ENCODE results near the gene RRAS.
"Not testable (repeated sequence)": the region's sequence is repeated elsewhere in the genome, so short reads cannot be mapped to it uniquely, and the experiment has no call there.

Gene RRAS

GRCh38 chr19:49624967-49625910 is 14.7 kb downstream of the RRAS start:
- no peaks in the 10 kb centered on the region for H3K27me3 ChIP-seq (ENCODE audit: control insufficient read depth, insufficient read depth, low read length)
- no peaks in the 10 kb centered on the region for H3K36me3 ChIP-seq (ENCODE audit: control insufficient read depth, insufficient read depth, low read length)
- H3K9me3 ChIP-seq (ENCODE audit: control insufficient read depth, low read length), result no peaks in the 10 kb centered on the region
- no peak overlapping the region for H3K4me3 ChIP-seq (ENCODE audit: low read depth, low read length)
- H3K9ac ChIP-seq, result no peak overlapping the region
- H3K27ac ChIP-seq, result no peak overlapping the region
- H3K79me2 ChIP-seq, result peaks cover 9% of the 10 kb centered on the region
- no peak overlapping the region for H2AFZ ChIP-seq
- no peak overlapping the region for H3K4me2 ChIP-seq (ENCODE audit: low read length)
- no peaks in the 10 kb centered on the region for H3K4me1 ChIP-seq
- TF ChIP-seq CTCF (IDR thresholded peaks at IDR 0.05), result no peak

GRCh38 chr19:49617860-49618259 is 22.1 kb downstream of the RRAS start:
- H2AFZ ChIP-seq; H3K4me2 ChIP-seq (ENCODE audit: low read length); H3K9me3 ChIP-seq (ENCODE audit: control insufficient read depth, low read length); H3K9ac ChIP-seq; H3K27me3 ChIP-seq (ENCODE audit: control insufficient read depth, insufficient read depth, low read length); H3K36me3 ChIP-seq (ENCODE audit: control insufficient read depth, insufficient read depth, low read length); H3K27ac ChIP-seq; H3K4me1 ChIP-seq; H3K4me3 ChIP-seq (ENCODE audit: low read depth, low read length): not testable (repeated sequence)
- H3K79me2 ChIP-seq, result peaks cover 37% of the 10 kb centered on the region

GRCh38 chr19:49616945-49617344 is 23.0 kb downstream of the RRAS start:
- peaks cover 44% of the 10 kb centered on the region for H3K79me2 ChIP-seq
- H3K4me3 ChIP-seq (ENCODE audit: low read depth, low read length), result no peak overlapping the region
- no peaks in the 10 kb centered on the region for H3K27me3 ChIP-seq (ENCODE audit: control insufficient read depth, insufficient read depth, low read length)
- no peak overlapping the region for H2AFZ ChIP-seq
- H3K9me3 ChIP-seq (ENCODE audit: control insufficient read depth, low read length), result no peaks in the 10 kb centered on the region
- no peaks in the 10 kb centered on the region for H3K4me1 ChIP-seq
- H3K27ac ChIP-seq, result no peak overlapping the region
- H3K9ac ChIP-seq, result no peak overlapping the region
- no peaks in the 10 kb centered on the region for H3K36me3 ChIP-seq (ENCODE audit: control insufficient read depth, insufficient read depth, low read length)
- TF ChIP-seq CTCF (IDR thresholded peaks at IDR 0.05), result no peak
- H3K4me2 ChIP-seq (ENCODE audit: low read length), result no peak overlapping the region

- Histone ChIP-seq H3K79me2 (peaks cover 44% of the 10 kb centered on the region), H3K36me3 (ENCODE audit: control insufficient read depth, insufficient read depth, low read length) (no peaks in the 10 kb centered on the region), H3K27me3 (ENCODE audit: control insufficient read depth, insufficient read depth, low read length) (no peaks in the 10 kb centered on the region), H3K4me1 (no peaks in the 10 kb centered on the region), H2AFZ (no peak overlapping the region), H3K4me2 (ENCODE audit: low read length) (no peak overlapping the region), H3K9me3 (ENCODE audit: control insufficient read depth, low read length) (no peaks in the 10 kb centered on the region), H3K4me3 (ENCODE audit: low read depth, low read length) (no peak overlapping the region), H3K27ac (no peak overlapping the region), H3K9ac (no peak overlapping the region)
- TF ChIP-seq CTCF (IDR thresholded peaks at IDR 0.05), result no peak
These were observed 23.4 kb downstream of the RRAS start for GRCh38 chr19:49616532-49616931.

- no peaks in the 10 kb centered on the region for H3K4me1 ChIP-seq
- no peak overlapping the region for H2AFZ ChIP-seq
- H3K4me3 ChIP-seq (ENCODE audit: low read depth, low read length), result no peak overlapping the region
- no peaks in the 10 kb centered on the region for H3K36me3 ChIP-seq (ENCODE audit: control insufficient read depth, insufficient read depth, low read length)
- H3K27me3 ChIP-seq (ENCODE audit: control insufficient read depth, insufficient read depth, low read length), result no peaks in the 10 kb centered on the region
- H3K9me3 ChIP-seq (ENCODE audit: control insufficient read depth, low read length), result no peaks in the 10 kb centered on the region
- H3K27ac ChIP-seq, result no peak overlapping the region
- H3K9ac ChIP-seq, result no peak overlapping the region
- peaks cover 49% of the 10 kb centered on the region for H3K79me2 ChIP-seq
- H3K4me2 ChIP-seq (ENCODE audit: low read length), result no peak overlapping the region
- no peak for TF ChIP-seq CTCF (IDR thresholded peaks at IDR 0.05)
These were observed 24.1 kb downstream of the RRAS start for GRCh38 chr19:49615861-49616260.
